Activated CD4-positive, alpha-beta T cell treated with anti-CD3 and anti-CD28 coated beads, Interleukin-2, amount 10 ng/mL, durations not matched to agents 7 days and 5 days (primary cell): ENCODE results near the gene SERF2. TPM values are rescaled to one million over a fixed set of nuclear protein-coding genes. Genes with fewer than 3 reads are reported as not detected.

Experiments used
- microRNA-seq: library from miRNA; unstranded; fragments of <30 nt; microRNA quantifications from one replicate; pipeline ENCODE4 v1.2.0, GENCODE V29; 2021; ENCODE audit warnings: borderline microRNAs expressed, borderline replicate concordance
- total RNA-seq, 2 experiments: library from RNA; stranded (reverse); gene quantifications; one replicate each; pipeline ENCODE4 v1.2.3, GENCODE V29; 2021

SERF2 gene
- total RNA-seq, 2 experiments from 2014 or later, result 956 to 981 TPM

Small RNAs within 50 kb of the gene (microRNA-seq; reads per million reads assigned to microRNA genes)
- gene MIR1282, result not detected

Other genes with a start within 250 kb of the SERF2 start
- gene PPIP5K1, start 202.1 kb upstream of the SERF2 start, total RNA-seq, result 10 to 100 TPM; 24.0 to 24.3 TPM
- not detected for gene CKMT1B, start 198.3 kb upstream of the SERF2 start, total RNA-seq
- gene STRC, start 173.5 kb upstream of the SERF2 start, total RNA-seq, result under 1 TPM; 0.20 to 0.33 TPM
- 1 to 10 TPM; 1.4 to 1.5 TPM for gene CATSPER2, start 143.5 kb upstream of the SERF2 start, total RNA-seq
- gene CKMT1A, start 98.5 kb upstream of the SERF2 start, total RNA-seq, result not detected
- gene PDIA3, start 45.9 kb upstream of the SERF2 start, total RNA-seq, result 100 to 1,000 TPM; 304 to 330 TPM
- 1 to 10 TPM; 2.5 to 2.9 TPM for gene ELL3, start 15.4 kb upstream of the SERF2 start, total RNA-seq
- under 1 TPM; 0.37 to 0.50 TPM for gene SERINC4, start 7.9 kb downstream of the SERF2 start, total RNA-seq
- gene HYPK, start 8.3 kb downstream of the SERF2 start, total RNA-seq, result 10 to 100 TPM; 15.0 to 18.1 TPM
- 10 to 100 TPM; 38.8 to 42.2 TPM for gene MFAP1, start 32.4 kb downstream of the SERF2 start, total RNA-seq
- gene WDR76, start 34.7 kb downstream of the SERF2 start, total RNA-seq, result 10 to 100 TPM; 76.8 to 89.2 TPM